SK-N-SH treated with all-trans-retinoic acid at 6 μM for 48 hours (cell line): Measurements from ENCODE around the gene PCDHGA9.

Experiments used
- ARNTL ChIP-seq: fragments of 450-650 bp; formaldehyde crosslinking; IDR thresholded peaks from 2 replicates; pipeline ENCODE4 v1.5.0; 2020; ENCODE audit warnings: low read depth, mild to moderate bottlenecking, moderate library complexity, borderline replicate concordance
- ESRRG ChIP-seq: fragments of 250-450 bp; sonication (Bioruptor Pico); IDR thresholded peaks from 2 replicates; pipeline ENCODE4 v1.6.1; 2021; ENCODE audit warnings: mild to moderate bottlenecking
- RARB ChIP-seq: fragments of 250-450 bp; sonication (Bioruptor Pico); IDR thresholded peaks from 2 replicates; pipeline ENCODE4 v1.8.0; 2021; ENCODE audit warnings: mild to moderate bottlenecking, moderate library complexity
- ZC3H10 ChIP-seq: fragments of 250-450 bp; sonication (Bioruptor Pico); IDR thresholded peaks from 2 replicates; pipeline ENCODE4 v1.5.1; 2021; ENCODE audit warnings: mild to moderate bottlenecking, moderate library complexity
- ZFP3 ChIP-seq: fragments of 250-450 bp; sonication (Bioruptor Pico); IDR thresholded peaks from 2 replicates; pipeline ENCODE4 v1.5.0; 2020; ENCODE audit warnings: mild to moderate bottlenecking, moderate library complexity
- ZNF565 ChIP-seq: fragments of 450-650 bp; formaldehyde crosslinking; conservative IDR thresholded peaks from 2 replicates; pipeline ENCODE4 v1.5.0; 2020; ENCODE audit warnings: low read depth, mild to moderate bottlenecking, moderate library complexity
- ZNF8 ChIP-seq: fragments of 450-650 bp; formaldehyde crosslinking; IDR thresholded peaks from 2 replicates; pipeline ENCODE4 v1.5.0; 2020; ENCODE audit warnings: mild to moderate bottlenecking, moderate library complexity
- TF ChIP-seq, protein P1 (sequence below): fragments of 250-450 bp; sonication (Bioruptor Pico); IDR thresholded peaks from 2 replicates; pipeline ENCODE4 v1.8.0; 2020; ENCODE audit warnings: mild to moderate bottlenecking, moderate library complexity, borderline replicate concordance
- TF ChIP-seq, protein P2 (sequence below): fragments of 250-450 bp; sonication (Bioruptor Pico); IDR thresholded peaks from 2 replicates; pipeline ENCODE4 v1.5.1; 2020; ENCODE audit warnings: low read depth, mild to moderate bottlenecking, moderate library complexity

DNA sequence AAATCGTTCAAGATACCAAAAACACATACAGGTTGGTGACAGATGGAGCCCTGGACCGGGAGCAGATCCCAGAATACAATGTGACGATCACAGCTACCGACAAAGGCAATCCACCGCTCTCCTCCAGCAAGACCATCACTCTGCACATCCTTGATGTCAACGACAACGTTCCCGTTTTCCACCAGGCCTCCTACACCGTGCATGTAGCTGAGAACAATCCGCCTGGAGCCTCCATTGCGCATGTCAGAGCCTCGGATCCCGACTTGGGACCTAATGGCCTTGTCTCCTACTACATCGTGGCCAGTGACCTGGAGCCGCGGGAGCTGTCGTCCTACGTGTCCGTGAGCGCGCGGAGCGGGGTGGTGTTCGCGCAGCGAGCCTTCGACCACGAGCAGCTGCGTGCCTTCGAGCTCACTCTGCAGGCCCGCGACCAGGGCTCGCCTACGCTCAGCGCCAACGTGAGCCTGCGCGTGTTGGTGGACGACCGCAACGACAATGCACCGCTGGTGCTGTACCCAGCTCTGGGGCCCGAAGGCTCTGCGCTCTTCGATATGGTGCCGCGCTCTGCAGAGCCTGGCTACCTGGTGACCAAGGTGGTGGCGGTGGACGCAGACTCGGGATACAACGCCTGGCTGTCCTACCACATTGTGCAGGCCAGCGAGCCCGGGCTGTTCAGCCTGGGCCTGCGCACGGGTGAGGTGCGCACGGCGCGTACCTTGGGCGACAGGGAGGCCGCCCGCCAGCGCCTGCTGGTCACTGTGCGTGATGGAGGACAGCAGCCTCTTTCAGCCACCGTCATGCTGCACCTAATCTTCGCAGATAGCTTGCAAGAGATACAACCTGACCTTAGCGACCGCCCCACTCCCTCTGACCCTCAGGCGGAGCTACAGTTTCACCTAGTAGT, 30.8 kb upstream of the PCDHGA9 start:
- TF ChIP-seq ZNF8 (CRISPR knock-in tag) (no peak), ZFP3 (CRISPR knock-in tag) (no peak), ZC3H10 (CRISPR knock-in tag) (no peak), ARNTL (CRISPR knock-in tag) (no peak), ESRRG (no peak), ZNF565 (no peak), RARB (CRISPR knock-in tag) (no peak)
- TF ChIP-seq, protein P1, sequence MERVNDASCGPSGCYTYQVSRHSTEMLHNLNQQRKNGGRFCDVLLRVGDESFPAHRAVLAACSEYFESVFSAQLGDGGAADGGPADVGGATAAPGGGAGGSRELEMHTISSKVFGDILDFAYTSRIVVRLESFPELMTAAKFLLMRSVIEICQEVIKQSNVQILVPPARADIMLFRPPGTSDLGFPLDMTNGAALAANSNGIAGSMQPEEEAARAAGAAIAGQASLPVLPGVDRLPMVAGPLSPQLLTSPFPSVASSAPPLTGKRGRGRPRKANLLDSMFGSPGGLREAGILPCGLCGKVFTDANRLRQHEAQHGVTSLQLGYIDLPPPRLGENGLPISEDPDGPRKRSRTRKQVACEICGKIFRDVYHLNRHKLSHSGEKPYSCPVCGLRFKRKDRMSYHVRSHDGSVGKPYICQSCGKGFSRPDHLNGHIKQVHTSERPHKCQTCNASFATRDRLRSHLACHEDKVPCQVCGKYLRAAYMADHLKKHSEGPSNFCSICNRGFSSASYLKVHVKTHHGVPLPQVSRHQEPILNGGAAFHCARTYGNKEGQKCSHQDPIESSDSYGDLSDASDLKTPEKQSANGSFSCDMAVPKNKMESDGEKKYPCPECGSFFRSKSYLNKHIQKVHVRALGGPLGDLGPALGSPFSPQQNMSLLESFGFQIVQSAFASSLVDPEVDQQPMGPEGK (CRISPR knock-in tag), result no peak
- TF ChIP-seq, protein P2, sequence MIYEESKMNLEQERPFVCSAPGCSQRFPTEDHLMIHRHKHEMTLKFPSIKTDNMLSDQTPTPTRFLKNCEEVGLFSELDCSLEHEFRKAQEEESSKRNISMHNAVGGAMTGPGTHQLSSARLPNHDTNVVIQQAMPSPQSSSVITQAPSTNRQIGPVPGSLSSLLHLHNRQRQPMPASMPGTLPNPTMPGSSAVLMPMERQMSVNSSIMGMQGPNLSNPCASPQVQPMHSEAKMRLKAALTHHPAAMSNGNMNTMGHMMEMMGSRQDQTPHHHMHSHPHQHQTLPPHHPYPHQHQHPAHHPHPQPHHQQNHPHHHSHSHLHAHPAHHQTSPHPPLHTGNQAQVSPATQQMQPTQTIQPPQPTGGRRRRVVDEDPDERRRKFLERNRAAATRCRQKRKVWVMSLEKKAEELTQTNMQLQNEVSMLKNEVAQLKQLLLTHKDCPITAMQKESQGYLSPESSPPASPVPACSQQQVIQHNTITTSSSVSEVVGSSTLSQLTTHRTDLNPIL, result no peak
